ENCODE data around the gene MIX23. TPM values are rescaled to one million over a fixed set of nuclear protein-coding genes. Genes with fewer than 3 reads are reported as not detected.
"Not testable (repeated sequence)": the region's sequence is repeated elsewhere in the genome, so short reads cannot be mapped to it uniquely, and the experiment has no call there.

The MIX23 gene
- total RNA-seq, 4 donors from 2014 or later: 10.2 to 40.1 (median 22.7) TPM

GRCh38 chr3:122366379-122366749 lies 16.7 kb downstream of the MIX23 start:
- H3K36me3 ChIP-seq: peaks cover 72% of the 10 kb centered on the region
- DNase-seq (ENCODE audit: low spot score in 2 of 2): no peak
- 91% methylated on average over 5 of the region's 5 CpGs for WGBS

GRCh38 chr3:122365582-122366378 lies 17.3 kb downstream of the MIX23 start:
- H3K4me1 ChIP-seq; H3K4me3 ChIP-seq; H3K27me3 ChIP-seq; DNase-seq (ENCODE audit: low spot score in 2 of 2); H3K27ac ChIP-seq; H3K9me3 ChIP-seq: not testable (repeated sequence)
- WGBS: 91% methylated on average over 10 of the region's 10 CpGs
- H3K36me3 ChIP-seq: peaks cover 68% of the 10 kb centered on the region

More at GRCh38 chr3:122366379-122366749, 16.7 kb downstream of the MIX23 start:
- Histone ChIP-seq H3K27ac (no peak overlapping the region), H3K9me3 (no peaks in the 10 kb centered on the region), H3K4me1 (peaks cover 5% of the 10 kb centered on the region), H3K27me3 (no peaks in the 10 kb centered on the region), H3K4me3 (no peak overlapping the region)
- no peak for TF ChIP-seq POLR2AphosphoS5 (IDR thresholded peaks at IDR 0.05)
- no peak for TF ChIP-seq CTCF (IDR thresholded peaks at IDR 0.05)
- no peak for TF ChIP-seq POLR2A (IDR thresholded peaks at IDR 0.05)
- no peak for TF ChIP-seq EP300 (IDR thresholded peaks at IDR 0.05)

GRCh38 chr3:122365073-122365472 lies 18.0 kb downstream of the MIX23 start:
- 82% methylated on average over 1 of the region's 1 CpG for WGBS
- Histone ChIP-seq H3K27ac (no peak overlapping the region), H3K36me3 (peaks cover 68% of the 10 kb centered on the region)

GRCh38 chr3:122364490-122364889 lies 18.5 kb downstream of the MIX23 start:
- peaks cover 5% of the 10 kb centered on the region for H3K4me1 ChIP-seq
- peaks cover 63% of the 10 kb centered on the region for H3K36me3 ChIP-seq
- H3K9me3 ChIP-seq: no peaks in the 10 kb centered on the region
- H3K27me3 ChIP-seq: no peaks in the 10 kb centered on the region
- 90% methylated on average over 2 of the region's 2 CpGs for WGBS
- DNase-seq (ENCODE audit: low spot score in 2 of 2): no peak
- no peak for TF ChIP-seq POLR2A (IDR thresholded peaks at IDR 0.05)
- no peak for TF ChIP-seq POLR2AphosphoS5 (IDR thresholded peaks at IDR 0.05)
- no peak for TF ChIP-seq CTCF (IDR thresholded peaks at IDR 0.05)
- no peak for TF ChIP-seq EP300 (IDR thresholded peaks at IDR 0.05)
- H3K4me3 ChIP-seq: no peak overlapping the region
- no peak overlapping the region for H3K27ac ChIP-seq

More at GRCh38 chr3:122365073-122365472, 18.0 kb downstream of the MIX23 start:
- Histone ChIP-seq H3K9me3 (no peaks in the 10 kb centered on the region), H3K27me3 (no peaks in the 10 kb centered on the region), H3K4me1 (peaks cover 5% of the 10 kb centered on the region), H3K4me3 (no peak overlapping the region)
- no peak for DNase-seq (ENCODE audit: low spot score in 2 of 2)
- no peak for TF ChIP-seq POLR2A (IDR thresholded peaks at IDR 0.05)
- no peak for TF ChIP-seq CTCF (IDR thresholded peaks at IDR 0.05)
- no peak for TF ChIP-seq POLR2AphosphoS5 (IDR thresholded peaks at IDR 0.05)
- TF ChIP-seq EP300 (IDR thresholded peaks at IDR 0.05): no peak

GRCh38 chr3:122362026-122362425 lies 21.0 kb downstream of the MIX23 start:
- Histone ChIP-seq H3K9me3 (no peaks in the 10 kb centered on the region), H3K4me3 (no peak overlapping the region), H3K36me3 (peaks cover 42% of the 10 kb centered on the region), H3K27ac (peak overlapping the region; percentile 50), H3K27me3 (no peaks in the 10 kb centered on the region), H3K4me1 (peaks cover 9% of the 10 kb centered on the region)
- TF ChIP-seq EP300 (IDR thresholded peaks at IDR 0.05) (no peak), POLR2AphosphoS5 (IDR thresholded peaks at IDR 0.05) (no peak), CTCF (IDR thresholded peaks at IDR 0.05) (no peak), POLR2A (IDR thresholded peaks at IDR 0.05) (no peak)
- DNase-seq (ENCODE audit: low spot score in 2 of 2): no peak
- WGBS: 71% methylated on average over 2 of the region's 2 CpGs

Measured in suprapubic skin (tissue), 4 donors.